ENCODE data around the gene CARMIL1.

DNA sequence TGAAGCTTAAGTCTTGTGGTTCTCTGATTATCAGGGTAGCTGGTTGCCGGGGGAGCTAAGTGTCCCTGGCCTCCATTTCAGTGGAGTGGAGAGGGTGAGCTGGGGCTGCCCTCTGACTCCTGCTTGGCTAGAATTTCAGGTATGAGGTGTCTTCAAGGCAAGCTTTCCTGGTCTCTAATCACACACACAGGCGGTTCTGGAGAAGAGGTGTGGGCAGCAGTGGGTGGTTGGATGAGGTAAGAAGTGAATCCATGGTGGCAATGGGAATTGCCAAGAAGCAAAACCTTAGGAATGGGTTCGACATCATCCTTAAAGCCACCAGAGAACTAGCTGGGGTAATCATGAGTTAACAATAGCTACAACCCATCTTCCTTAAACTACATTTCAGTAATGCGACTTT, 157.6 kb downstream of the CARMIL1 start:
- TF ChIP-seq, protein P1, sequence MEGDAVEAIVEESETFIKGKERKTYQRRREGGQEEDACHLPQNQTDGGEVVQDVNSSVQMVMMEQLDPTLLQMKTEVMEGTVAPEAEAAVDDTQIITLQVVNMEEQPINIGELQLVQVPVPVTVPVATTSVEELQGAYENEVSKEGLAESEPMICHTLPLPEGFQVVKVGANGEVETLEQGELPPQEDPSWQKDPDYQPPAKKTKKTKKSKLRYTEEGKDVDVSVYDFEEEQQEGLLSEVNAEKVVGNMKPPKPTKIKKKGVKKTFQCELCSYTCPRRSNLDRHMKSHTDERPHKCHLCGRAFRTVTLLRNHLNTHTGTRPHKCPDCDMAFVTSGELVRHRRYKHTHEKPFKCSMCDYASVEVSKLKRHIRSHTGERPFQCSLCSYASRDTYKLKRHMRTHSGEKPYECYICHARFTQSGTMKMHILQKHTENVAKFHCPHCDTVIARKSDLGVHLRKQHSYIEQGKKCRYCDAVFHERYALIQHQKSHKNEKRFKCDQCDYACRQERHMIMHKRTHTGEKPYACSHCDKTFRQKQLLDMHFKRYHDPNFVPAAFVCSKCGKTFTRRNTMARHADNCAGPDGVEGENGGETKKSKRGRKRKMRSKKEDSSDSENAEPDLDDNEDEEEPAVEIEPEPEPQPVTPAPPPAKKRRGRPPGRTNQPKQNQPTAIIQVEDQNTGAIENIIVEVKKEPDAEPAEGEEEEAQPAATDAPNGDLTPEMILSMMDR (tag by site-specific recombination; IDR thresholded peaks at IDR 0.05), result no peak
- no peak for TF ChIP-seq ZNF791 (tag by site-specific recombination; IDR thresholded peaks at IDR 0.05)
- no peak for TF ChIP-seq ZNF777 (tag by site-specific recombination; IDR thresholded peaks at IDR 0.05; ENCODE audit: borderline replicate concordance)
